Measurements from ENCODE around the gene JOSD1.

DNA sequence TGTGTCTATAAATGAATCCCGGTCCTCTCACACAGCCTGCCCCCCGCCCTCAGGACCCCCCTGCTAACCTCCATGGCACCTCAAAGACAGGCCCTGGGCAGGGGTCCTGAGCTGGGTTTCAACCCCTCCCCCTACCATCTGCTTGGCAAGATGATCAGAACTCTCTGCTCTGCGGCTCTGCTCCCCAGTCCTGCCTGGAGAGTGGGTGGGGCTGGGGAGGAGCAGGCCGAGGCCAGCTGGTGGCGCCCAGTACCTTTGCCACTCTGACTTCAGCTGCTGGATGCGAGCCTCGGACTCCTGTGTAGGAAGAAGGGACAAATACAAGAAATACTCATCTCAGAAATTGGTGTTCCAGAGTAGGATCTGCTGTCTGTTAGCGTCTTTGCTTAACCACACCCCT lies 40.0 kb upstream of the JOSD1 start:
- TF ChIP-seq, protein P1, sequence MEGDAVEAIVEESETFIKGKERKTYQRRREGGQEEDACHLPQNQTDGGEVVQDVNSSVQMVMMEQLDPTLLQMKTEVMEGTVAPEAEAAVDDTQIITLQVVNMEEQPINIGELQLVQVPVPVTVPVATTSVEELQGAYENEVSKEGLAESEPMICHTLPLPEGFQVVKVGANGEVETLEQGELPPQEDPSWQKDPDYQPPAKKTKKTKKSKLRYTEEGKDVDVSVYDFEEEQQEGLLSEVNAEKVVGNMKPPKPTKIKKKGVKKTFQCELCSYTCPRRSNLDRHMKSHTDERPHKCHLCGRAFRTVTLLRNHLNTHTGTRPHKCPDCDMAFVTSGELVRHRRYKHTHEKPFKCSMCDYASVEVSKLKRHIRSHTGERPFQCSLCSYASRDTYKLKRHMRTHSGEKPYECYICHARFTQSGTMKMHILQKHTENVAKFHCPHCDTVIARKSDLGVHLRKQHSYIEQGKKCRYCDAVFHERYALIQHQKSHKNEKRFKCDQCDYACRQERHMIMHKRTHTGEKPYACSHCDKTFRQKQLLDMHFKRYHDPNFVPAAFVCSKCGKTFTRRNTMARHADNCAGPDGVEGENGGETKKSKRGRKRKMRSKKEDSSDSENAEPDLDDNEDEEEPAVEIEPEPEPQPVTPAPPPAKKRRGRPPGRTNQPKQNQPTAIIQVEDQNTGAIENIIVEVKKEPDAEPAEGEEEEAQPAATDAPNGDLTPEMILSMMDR (IDR thresholded peaks at IDR 0.05): no peak
- TF ChIP-seq ZFX (IDR thresholded peaks at IDR 0.05; ENCODE audit: borderline replicate concordance): no peak

Data from 22Rv1 (cell line).